ENCODE results near the gene ZNF438. TPM values are rescaled to one million over a fixed set of nuclear protein-coding genes. Genes with fewer than 3 reads are reported as not detected.
"Not testable (repeated sequence)": the region's sequence is repeated elsewhere in the genome, so short reads cannot be mapped to it uniquely, and the experiment has no call there.

ZNF438 gene
- polyA plus RNA-seq, 3 donors from 2014 or later = 1.6 to 5.0 (median 3.4) TPM

GRCh38 chr10:30963992-30964930, 67.4 kb downstream of the ZNF438 start:
- Mint-ChIP-seq H3K36me3 (peaks cover 0 to 8% (median 0%) of the 10 kb centered on the region in 3 donors), H3K27ac (peak overlapping the region in 3 of 6 donors; percentile 3 to 67 (median 7)), H3K9me3 (peaks cover 0 to 2% (median 0%) of the 10 kb centered on the region in 6 donors), H3K4me1 (peaks cover 1 to 9% of the 10 kb centered on the region in 2 donors), H3K27me3 (ENCODE audit: low read depth in 3 of 3) (no peaks in the 10 kb centered on the region), H3K4me3 (no peak overlapping the region)
- no peak for DNase-seq

DNA sequence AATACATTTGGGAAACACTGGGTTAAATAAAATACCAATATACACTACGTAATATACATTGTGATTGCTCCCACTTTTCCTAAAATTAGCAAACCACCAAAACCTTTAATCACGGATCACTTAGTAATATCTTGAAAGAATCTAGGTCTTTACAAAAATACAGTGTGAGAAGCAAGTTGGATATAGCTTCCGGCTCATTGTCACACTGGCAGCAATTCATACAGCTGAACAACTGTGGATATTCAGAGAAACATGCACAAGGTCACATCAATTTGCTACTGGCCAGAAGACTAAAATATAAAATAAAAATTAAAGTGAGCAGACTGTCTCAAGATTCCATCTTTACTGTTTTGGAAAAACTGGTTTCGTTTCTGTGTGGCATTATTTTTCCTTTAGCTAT, 69.1 kb downstream of the ZNF438 start:
- Mint-ChIP-seq H3K27ac (no peak overlapping the region), H3K4me1 (peaks cover 1 to 9% of the 10 kb centered on the region in 2 donors), H3K36me3 (peaks cover 0 to 8% (median 0%) of the 10 kb centered on the region in 3 donors), H3K4me3 (no peak overlapping the region), H3K9me3 (peaks cover 0 to 2% (median 0%) of the 10 kb centered on the region in 6 donors), H3K27me3 (ENCODE audit: low read depth in 3 of 3) (no peaks in the 10 kb centered on the region)
- no peak for DNase-seq

DNA sequence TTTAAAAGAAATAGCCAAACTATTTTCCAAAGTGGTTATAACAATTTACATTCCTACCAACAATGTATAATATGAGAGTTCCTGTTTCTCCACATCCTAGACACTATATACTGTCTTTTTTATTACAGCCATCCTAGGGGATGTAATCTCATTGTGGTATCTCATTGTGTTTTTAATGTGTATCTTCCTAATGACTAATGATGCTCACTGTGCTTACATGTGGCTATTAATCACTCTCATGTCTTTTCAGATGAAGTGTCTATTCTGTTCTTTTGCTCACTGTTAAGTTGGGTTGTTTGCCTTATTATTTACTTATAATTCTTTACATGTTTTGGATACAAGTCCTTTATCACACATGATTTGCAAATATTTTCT, 71.8 kb downstream of the ZNF438 start:
- peaks cover 1 to 9% of the 10 kb centered on the region in 2 donors for H3K4me1 Mint-ChIP-seq
- no peak overlapping the region for H3K27ac Mint-ChIP-seq
- peaks cover 0 to 2% (median 0%) of the 10 kb centered on the region in 6 donors for H3K9me3 Mint-ChIP-seq
- peaks cover 0 to 8% (median 0%) of the 10 kb centered on the region in 3 donors for H3K36me3 Mint-ChIP-seq
- DNase-seq = no peak
- H3K4me3 Mint-ChIP-seq = no peak overlapping the region
- no peaks in the 10 kb centered on the region for H3K27me3 Mint-ChIP-seq (ENCODE audit: low read depth in 3 of 3)

DNA sequence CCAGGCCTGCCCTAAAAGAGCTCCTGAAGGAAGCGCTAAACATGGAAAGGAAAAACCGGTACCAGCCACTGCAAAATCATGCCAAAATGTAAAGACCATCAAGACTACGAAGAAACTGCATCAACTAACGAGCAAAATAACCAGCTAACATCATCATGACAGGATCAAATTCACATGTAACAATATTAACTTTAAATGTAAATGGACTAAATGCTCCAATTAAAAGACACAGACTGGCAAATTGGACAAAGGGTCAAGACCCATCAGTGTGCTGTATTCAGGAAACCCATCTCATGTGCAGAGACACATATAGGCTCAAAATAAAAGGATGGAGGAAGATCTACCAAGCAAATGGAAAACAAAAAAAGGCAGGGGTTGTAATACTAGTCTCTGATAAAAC, 82.4 kb downstream of the ZNF438 start:
- DNase-seq, H3K4me3 Mint-ChIP-seq, H3K36me3 Mint-ChIP-seq: not testable (repeated sequence)

GRCh38 chr10:30944005-30944404, 87.7 kb downstream of the ZNF438 start:
- H3K27ac Mint-ChIP-seq = no peak overlapping the region
- no peak for DNase-seq
- H3K36me3 Mint-ChIP-seq = peaks cover 7 to 12% (median 10%) of the 10 kb centered on the region in 3 donors
- no peak overlapping the region for H3K4me3 Mint-ChIP-seq
- H3K4me1 Mint-ChIP-seq = peaks cover 2 to 14% of the 10 kb centered on the region in 2 donors
- H3K9me3 Mint-ChIP-seq = peaks cover 0 to 3% (median under 1%) of the 10 kb centered on the region in 6 donors
- H3K27me3 Mint-ChIP-seq (ENCODE audit: low read depth in 3 of 3) = peaks cover 0 to 1% (median 0%) of the 10 kb centered on the region in 3 donors

More for the DNA sequence above, 82.4 kb downstream of the ZNF438 start:
- not testable (repeated sequence) for H3K4me1 Mint-ChIP-seq; H3K27ac Mint-ChIP-seq; H3K9me3 Mint-ChIP-seq; H3K27me3 Mint-ChIP-seq (ENCODE audit: low read depth in 3 of 3)

- Mint-ChIP-seq H3K4me1 (peaks cover 2 to 14% of the 10 kb centered on the region in 2 donors), H3K9me3 (peaks cover 0 to 3% (median 0%) of the 10 kb centered on the region in 6 donors), H3K27ac (no peak overlapping the region), H3K36me3 (peaks cover 7 to 12% (median 10%) of the 10 kb centered on the region in 3 donors), H3K4me3 (no peak overlapping the region), H3K27me3 (ENCODE audit: low read depth in 3 of 3) (peaks cover 0 to 1% (median 0%) of the 10 kb centered on the region in 3 donors)
- no peak for DNase-seq
These were observed 88.2 kb downstream of the ZNF438 start for GRCh38 chr10:30943451-30943850.

DNA sequence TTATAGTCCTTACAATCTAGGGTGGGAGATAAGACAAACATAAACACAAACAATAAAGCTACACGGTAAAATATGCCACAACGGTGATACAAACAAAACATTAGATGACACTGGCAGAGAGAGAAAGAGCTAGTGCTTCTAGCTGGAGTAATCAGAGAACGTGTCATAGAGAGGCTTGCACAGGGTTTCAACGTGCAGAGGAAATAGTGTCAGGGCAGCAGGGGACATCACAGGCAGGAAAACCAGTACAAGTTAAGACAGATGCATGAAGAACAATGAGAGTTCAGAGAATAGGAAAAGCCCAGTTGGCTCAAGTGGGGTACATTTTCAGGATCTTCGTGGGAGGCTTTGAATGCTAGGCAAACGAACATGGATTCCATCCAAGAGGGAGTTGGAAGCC, 91.4 kb downstream of the ZNF438 start:
- DNase-seq = no peak
- H3K36me3 Mint-ChIP-seq = peaks cover 8 to 10% (median 10%) of the 10 kb centered on the region in 3 donors
- no peak overlapping the region for H3K27ac Mint-ChIP-seq
- H3K4me1 Mint-ChIP-seq = peaks cover 6 to 20% of the 10 kb centered on the region in 2 donors
- no peaks in the 10 kb centered on the region for H3K9me3 Mint-ChIP-seq
- H3K4me3 Mint-ChIP-seq = no peak overlapping the region
- H3K27me3 Mint-ChIP-seq (ENCODE audit: low read depth in 3 of 3) = no peaks in the 10 kb centered on the region

DNA sequence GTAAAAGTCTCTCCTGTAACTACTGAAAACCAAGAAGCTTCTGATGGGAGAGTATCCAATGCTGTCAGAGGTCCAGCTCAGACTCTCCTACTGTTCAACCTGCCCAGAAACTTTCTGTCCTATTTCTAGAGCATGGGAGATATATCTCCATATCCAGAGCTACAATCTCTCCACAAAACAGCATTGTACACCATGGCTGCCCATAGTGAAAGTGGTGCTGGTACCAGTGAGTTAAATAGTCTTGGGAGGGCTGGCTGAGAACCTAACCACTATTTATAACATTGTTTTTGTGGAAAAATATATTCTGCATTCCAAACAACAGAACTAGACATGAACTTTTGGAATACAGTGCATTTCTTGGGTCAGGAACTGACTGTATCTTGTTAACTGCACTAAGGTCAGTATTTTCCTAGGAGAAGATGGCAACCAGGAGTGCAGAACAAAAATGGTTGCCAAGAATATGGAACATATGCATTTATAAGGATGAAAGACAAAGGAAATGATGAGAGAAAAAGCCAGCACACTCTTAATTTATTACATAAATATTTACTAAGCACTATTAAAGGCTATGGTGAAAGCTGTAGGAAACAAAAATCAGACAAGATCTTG, 91.9 kb downstream of the ZNF438 start:
- no peak for DNase-seq
- Mint-ChIP-seq H3K27ac (no peak overlapping the region), H3K36me3 (peaks cover 8 to 14% (median 10%) of the 10 kb centered on the region in 3 donors), H3K9me3 (no peaks in the 10 kb centered on the region), H3K4me3 (no peak overlapping the region), H3K4me1 (peaks cover 7 to 21% of the 10 kb centered on the region in 2 donors), H3K27me3 (ENCODE audit: low read depth in 3 of 3) (no peaks in the 10 kb centered on the region)

DNA sequence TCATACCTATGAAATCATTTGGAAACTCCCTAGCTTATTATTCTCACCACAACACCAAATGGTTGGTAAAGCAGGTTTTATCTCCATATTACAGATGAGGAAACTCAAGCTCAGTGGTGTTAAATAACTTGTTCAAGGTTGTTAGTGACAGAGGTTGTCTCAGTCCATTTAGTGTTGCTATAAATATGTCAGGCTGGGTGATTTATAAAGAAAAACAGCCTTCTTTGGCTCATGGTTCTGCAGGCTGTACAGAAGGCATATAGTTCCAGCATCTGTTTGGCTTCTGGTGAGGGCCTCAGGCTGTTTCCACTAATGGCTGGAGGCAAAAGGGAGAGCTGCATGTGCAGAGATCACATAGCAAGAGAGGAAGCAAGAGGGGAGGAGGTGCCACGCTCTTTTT, 96.6 kb downstream of the ZNF438 start:
- H3K9me3 Mint-ChIP-seq = no peaks in the 10 kb centered on the region
- H3K4me1 Mint-ChIP-seq = peaks cover 5 to 14% of the 10 kb centered on the region in 2 donors
- H3K4me3 Mint-ChIP-seq = no peak overlapping the region
- no peaks in the 10 kb centered on the region for H3K27me3 Mint-ChIP-seq (ENCODE audit: low read depth in 3 of 3)
- H3K27ac Mint-ChIP-seq = peak overlapping the region in 1 of 6 donors; percentile 71
- peaks cover 3 to 23% (median 10%) of the 10 kb centered on the region in 3 donors for H3K36me3 Mint-ChIP-seq
- no peak for DNase-seq

GRCh38 chr10:30931094-30931493, 100.6 kb downstream of the ZNF438 start:
- H3K4me1 Mint-ChIP-seq = peaks cover 15 to 28% of the 10 kb centered on the region in 2 donors
- no peak for DNase-seq
- H3K27me3 Mint-ChIP-seq (ENCODE audit: low read depth in 3 of 3) = no peaks in the 10 kb centered on the region

DNA sequence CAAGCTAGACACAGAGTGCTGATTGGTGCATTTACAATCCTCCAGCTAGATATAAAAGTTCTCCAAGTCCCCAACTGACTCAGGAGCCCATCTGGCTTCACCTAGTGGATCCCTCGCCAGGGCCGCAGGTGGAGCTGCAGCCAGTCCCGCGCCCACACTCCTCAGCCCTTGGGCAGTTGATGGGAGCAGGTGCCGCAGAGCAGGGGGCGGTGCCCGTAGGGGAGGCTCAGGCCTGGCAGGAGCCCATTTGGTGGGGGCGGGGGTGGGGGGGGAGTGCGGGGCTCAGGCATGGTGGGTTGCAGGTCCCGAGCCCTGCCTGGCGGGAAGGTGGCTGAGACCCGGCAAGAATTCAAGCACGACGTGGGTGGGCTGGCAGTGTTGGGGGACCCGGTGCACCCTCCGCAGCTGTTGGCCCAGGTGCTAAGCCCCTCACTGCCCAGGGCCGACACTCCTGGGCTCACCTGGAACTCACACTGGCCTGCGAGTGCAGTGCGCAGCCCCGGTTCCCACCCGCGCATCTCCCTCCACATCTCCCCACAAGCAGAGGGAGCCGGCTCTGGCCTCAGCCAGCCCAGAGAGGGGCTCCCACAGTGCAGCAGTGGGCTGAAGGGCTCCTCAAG, 101.7 kb downstream of the ZNF438 start:
- H3K27me3 Mint-ChIP-seq (ENCODE audit: low read depth in 3 of 3) = no peaks in the 10 kb centered on the region
- peaks cover 0 to 10% (median 6%) of the 10 kb centered on the region in 6 donors for H3K9me3 Mint-ChIP-seq
- peaks cover 14 to 29% (median 20%) of the 10 kb centered on the region in 3 donors for H3K36me3 Mint-ChIP-seq
- no peak for DNase-seq
- peaks cover 10 to 19% of the 10 kb centered on the region in 2 donors for H3K4me1 Mint-ChIP-seq
- no peak overlapping the region for H3K4me3 Mint-ChIP-seq
- no peak overlapping the region for H3K27ac Mint-ChIP-seq

More at GRCh38 chr10:30931094-30931493, 100.6 kb downstream of the ZNF438 start:
- Mint-ChIP-seq H3K4me3 (no peak overlapping the region), H3K36me3 (peaks cover 10 to 27% (median 18%) of the 10 kb centered on the region in 3 donors), H3K27ac (no peak overlapping the region), H3K9me3 (peaks cover 0 to 2% (median 0%) of the 10 kb centered on the region in 6 donors)

GRCh38 chr10:30929311-30929729, 102.3 kb downstream of the ZNF438 start:
- Mint-ChIP-seq H3K27ac (peak overlapping the region; percentile 31 to 63 (median 56)), H3K36me3 (peaks cover 17 to 33% (median 26%) of the 10 kb centered on the region in 3 donors), H3K4me3 (peak overlapping the region; percentile 63 to 77 (median 69)), H3K4me1 (peaks cover 10 to 14% of the 10 kb centered on the region in 2 donors), H3K9me3 (peaks cover 3 to 17% (median 11%) of the 10 kb centered on the region in 6 donors)
- not testable (repeated sequence) for H3K27me3 Mint-ChIP-seq (ENCODE audit: low read depth in 3 of 3)
- DNase-seq = peak in 2 of 3 donors; percentile 0 to 3

GRCh38 chr10:30928742-30929141, 102.9 kb downstream of the ZNF438 start:
- H3K9me3 Mint-ChIP-seq = peaks cover 7 to 22% (median 15%) of the 10 kb centered on the region in 6 donors
- no peaks in the 10 kb centered on the region for H3K27me3 Mint-ChIP-seq (ENCODE audit: low read depth in 3 of 3)
- peak overlapping the region; percentile 63 to 77 (median 69) for H3K4me3 Mint-ChIP-seq
- peaks cover 21 to 37% (median 30%) of the 10 kb centered on the region in 3 donors for H3K36me3 Mint-ChIP-seq
- DNase-seq = no peak
- peak overlapping the region in 5 of 6 donors; percentile 47 to 57 (median 55) for H3K27ac Mint-ChIP-seq
- H3K4me1 Mint-ChIP-seq = peaks cover 10 to 14% of the 10 kb centered on the region in 2 donors

All from immature natural killer cell (primary cell).